HG03354 (cell line): ENCODE results near the gene GDPGP1.
A peak's percentile ranks its signal among the peaks of the same experiment; 100 is the strongest.

Source experiments
- ATAC-seq: cut with Tn5 transposase; IDR thresholded peaks from one replicate; pipeline ENCODE4 v1.9.1; 2021; ENCODE audit warnings: mild to moderate bottlenecking; ENCODE audit not compliant: unreplicated experiment, poor library complexity, severe bottlenecking

Gene GDPGP1

DNA sequence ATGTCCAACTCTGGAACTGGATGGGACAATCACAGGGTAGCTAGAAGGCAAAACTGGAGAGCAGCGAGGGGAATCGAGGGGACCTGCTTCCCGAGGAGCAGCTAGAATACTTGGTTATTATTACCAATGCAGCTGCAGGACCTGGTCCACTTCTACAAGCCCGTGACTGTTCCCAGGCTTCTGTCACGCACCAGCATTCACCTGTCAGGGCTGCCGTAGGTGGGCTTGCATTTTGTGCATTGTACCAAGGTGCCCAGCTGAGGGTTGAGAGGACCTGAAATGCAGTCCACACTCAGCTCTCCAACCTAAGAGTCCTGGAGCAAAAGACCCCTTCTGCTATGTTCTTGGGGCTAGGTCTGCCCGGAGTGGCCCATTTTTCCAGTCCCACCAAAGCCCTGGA lies 30.5 kb upstream of the GDPGP1 start:
- ATAC-seq, result no peak

- ATAC-seq, result no peak
These were observed 30.1 kb upstream of the GDPGP1 start for GRCh38 chr15:90203922-90204321.

DNA sequence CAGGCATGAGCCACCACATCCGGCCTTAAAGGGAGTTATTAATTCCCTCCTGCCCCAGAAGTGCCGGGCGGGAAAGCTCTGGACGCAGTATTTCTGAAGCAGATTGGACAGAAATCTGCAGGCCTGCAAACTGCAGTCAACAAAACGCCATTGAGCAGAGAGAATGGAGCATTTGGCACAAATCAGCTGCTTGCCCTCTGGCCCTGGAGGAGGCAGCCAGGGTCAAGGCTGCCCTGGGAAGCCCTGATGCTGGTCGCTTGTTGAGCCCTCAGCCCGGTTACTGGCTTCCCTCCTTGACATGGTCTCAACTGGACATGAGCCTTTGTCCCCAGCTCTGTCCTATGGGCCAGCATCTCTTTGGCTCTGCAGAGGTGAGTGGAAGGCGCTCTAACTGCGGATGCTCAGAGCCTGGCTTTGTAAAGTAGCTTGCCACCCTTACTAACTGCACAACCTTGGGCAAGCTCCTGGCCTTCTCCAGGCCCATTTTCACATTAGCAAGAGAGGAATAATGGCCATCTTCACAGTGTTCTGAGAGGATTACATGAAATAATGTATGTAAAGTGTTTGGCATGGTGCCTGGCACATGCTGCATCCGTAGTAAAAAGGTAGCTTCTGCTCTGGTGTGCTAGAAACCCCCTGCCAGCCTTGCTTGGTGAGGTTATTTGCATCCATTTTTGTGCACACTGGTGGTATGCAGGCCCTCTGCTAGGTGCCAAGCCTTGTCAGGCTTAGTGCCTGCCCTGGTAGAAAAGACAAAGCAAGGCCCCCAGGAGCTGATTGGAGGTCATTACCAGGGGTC lies 28.8 kb upstream of the GDPGP1 start:
- ATAC-seq, result no peak

DNA sequence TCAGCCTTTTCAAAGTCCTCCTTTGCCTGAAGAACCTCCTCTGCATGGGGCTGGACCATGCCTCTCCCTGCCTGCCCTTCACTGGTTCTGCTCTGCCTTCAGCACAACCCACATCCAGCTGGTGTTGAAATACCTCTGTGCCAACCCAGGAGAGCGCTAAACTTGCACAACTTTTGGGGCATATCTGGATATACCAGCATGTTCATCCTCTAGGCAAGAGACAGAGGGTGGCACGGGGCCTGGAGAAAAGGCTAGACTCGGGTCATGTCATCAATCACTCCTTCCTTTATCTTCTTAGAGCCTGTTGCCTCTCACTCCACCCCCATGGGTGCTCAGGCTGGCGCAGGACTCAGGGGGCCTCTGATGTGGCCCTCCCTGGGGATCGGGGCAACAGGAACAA lies 28.1 kb upstream of the GDPGP1 start:
- ATAC-seq, result no peak

- no peak for ATAC-seq
These were observed 26.8 kb upstream of the GDPGP1 start for GRCh38 chr15:90207252-90207651.

DNA sequence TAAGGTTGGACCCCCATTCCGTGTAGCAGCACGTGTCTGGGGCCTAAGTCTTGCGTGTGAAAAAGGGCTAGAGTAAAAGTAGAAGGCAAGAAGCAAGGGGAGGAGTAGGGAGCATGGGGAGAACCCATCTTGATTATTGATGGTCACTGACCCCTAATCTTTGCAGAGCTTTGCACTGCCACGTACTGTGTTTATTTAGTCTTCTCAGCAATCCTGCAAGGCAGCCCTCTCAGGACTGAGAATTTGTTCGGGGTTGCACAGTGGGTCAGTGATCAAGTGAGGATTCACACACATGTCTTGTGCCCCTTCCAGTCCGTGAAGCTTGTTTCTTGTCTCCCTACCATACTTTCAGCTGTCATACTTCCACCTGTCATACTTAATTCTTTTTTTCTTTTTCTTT lies 25.7 kb upstream of the GDPGP1 start:
- ATAC-seq, result no peak

DNA sequence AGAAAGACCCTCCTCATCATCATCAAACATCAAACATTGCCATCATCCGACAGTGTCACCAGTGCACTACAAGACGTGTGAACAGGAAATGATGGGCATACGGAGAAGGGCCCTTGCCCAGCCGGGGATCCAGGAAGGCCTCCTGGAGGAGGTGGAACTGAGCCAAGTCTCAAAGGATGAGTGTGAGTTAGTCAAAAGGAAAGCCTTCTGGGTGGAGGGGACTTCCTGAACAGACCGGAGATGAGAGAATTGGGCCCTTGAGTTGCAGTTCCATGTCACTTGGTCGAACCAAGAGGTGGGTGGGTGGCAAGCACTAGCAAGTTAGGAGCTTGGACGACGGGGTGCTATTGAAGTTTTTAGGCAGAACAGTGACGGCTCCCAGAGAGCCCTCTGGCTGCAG lies 24.4 kb upstream of the GDPGP1 start:
- no peak for ATAC-seq

- ATAC-seq, result no peak
These were observed 23.4 kb upstream of the GDPGP1 start for GRCh38 chr15:90210593-90210992.

GRCh38 chr15:90211009-90211408 lies 23.0 kb upstream of the GDPGP1 start:
- ATAC-seq, result no peak

GRCh38 chr15:90211440-90212143 lies 22.4 kb upstream of the GDPGP1 start:
- no peak for ATAC-seq

- ATAC-seq, result no peak
These were observed 21.5 kb upstream of the GDPGP1 start for GRCh38 chr15:90212221-90213098.

DNA sequence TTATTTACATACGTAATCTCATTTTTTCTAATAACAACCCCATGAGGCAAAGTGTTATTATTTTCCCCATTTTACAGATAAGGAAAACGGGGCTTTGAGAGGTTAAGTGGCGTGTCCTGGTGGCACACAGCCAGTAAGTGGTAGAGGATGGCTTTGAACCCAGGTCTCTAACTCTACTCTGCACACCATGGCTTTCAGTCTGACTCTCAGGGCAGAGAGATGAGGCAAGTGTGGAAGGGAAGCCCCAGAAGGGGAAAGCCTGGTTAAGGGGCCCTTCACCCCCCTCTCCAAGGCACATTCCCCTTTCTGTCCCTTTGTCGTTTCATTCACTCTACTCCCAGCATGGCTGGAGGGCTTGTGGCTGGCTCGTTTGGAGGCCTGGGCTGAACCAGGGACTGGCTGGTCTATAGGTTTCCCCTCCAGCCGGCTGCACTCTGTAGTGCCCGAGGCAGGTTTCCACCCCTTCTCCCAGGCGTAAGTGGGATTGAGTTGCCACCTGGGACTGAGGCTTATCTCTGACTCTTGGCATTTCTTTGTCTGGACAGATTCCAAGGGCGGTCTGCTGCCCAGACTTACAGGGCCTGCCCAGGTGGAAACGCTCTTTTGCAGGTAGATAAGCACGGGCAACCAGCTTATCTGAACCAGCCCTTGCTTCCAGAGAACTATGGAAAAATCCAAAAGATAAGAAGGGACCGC lies 20.7 kb upstream of the GDPGP1 start:
- ATAC-seq, result no peak

GRCh38 chr15:90213818-90214204 lies 20.2 kb upstream of the GDPGP1 start:
- ATAC-seq, result no peak

GRCh38 chr15:90214553-90215196 lies 19.3 kb upstream of the GDPGP1 start:
- ATAC-seq, result no peak

DNA sequence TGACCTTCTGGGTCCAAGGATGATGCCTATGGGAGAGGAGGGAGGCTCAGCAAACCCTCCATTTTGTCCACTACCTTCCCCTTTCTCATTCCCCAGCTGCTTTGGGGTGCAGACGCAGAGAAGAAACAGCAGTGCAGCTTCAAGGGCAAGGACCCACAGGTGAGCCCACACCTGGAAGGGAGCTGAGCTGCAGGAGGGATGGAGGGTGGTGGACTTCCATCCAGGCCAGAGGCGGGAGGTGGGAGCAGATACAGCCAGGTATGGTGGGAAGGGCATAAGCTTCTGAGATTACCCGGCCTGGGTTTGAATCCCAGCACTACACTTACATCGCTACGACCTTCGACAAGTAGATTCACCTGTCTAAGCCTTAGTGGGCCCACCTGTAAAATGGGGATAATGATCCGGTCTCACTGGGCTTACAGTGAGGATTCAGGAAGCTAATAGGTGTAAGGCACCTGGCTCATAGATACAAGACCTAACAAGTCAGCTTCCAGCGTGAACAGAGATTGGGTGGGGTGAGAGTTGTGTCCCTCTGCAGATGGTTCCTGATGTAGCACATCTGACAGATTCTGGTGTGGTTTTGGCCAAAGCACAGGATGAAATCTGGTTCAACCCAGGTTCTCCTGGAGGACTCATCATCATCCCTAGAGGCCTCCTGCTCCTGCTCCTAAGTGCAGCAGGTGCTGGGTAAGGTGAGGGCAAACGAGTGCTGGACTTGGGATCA lies 16.2 kb upstream of the GDPGP1 start:
- ATAC-seq, result no peak

GRCh38 chr15:90219421-90220141 lies 14.4 kb upstream of the GDPGP1 start:
- peak; percentile 55 for ATAC-seq

DNA sequence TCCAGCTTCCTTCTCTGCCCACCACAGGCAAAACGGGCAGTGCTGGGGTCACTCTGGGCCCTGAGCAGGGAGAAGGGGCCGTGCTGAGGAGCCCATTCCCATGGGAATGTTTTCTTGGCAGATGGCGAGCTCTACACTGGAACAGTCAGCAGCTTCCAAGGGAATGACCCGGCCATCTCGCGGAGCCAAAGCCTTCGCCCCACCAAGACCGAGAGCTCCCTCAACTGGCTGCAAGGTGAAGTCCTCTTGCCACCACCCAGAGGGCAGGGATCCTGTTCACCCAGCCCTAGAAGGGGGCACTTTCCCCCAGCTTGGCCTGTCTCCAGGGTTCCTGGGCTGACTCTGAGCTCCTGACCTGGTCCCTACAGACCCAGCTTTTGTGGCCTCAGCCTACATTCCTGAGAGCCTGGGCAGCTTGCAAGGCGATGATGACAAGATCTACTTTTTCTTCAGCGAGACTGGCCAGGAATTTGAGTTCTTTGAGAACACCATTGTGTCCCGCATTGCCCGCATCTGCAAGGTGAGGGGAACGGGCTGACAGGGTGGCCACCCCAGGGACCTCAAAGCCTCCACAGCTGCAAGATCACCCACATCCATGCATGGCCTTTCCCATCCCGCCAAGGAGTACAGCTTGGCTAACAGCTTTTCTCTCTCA lies 12.6 kb upstream of the GDPGP1 start:
- no peak for ATAC-seq

GRCh38 chr15:90222547-90222946 lies 11.5 kb upstream of the GDPGP1 start:
- ATAC-seq, result no peak
